PC-9 (cell line): ENCODE results near the gene SDCBP2.

Experiments
- EZH2 ChIP-seq: fragments of 200-600 bp; sonication (generic); IDR thresholded peaks from 2 replicates; pipeline ENCODE4 v1.8.0; 2017; ENCODE audit warnings: antibody characterized with exemption, low read depth
- TF ChIP-seq, protein P1 (sequence below): fragments of 200-600 bp; sonication (generic); conservative IDR thresholded peaks from 2 replicates; pipeline ENCODE4 v1.6.1; 2017; ENCODE audit warnings: mixed run types, antibody characterized with exemption, mild to moderate bottlenecking, moderate library complexity

DNA sequence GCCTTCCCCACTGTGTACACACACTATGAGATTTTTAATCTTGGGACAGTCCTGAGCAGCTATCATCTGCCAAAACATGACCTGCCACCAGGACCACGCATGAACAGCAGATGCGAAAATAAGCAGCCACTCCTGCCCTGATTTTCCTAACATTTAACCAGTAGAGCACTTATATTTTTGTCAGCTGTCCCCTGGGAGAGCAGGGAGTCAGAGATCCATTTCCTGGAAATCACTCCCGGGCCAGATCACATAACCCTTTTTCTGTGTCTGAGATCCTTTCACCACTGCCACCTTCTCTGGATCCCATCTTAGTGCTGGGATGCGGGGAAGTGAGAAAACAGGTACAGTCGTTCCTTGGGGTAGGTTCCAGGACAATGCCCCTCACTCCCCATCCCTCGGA lies 5.7 kb downstream of the SDCBP2 start:
- TF ChIP-seq, protein P1, sequence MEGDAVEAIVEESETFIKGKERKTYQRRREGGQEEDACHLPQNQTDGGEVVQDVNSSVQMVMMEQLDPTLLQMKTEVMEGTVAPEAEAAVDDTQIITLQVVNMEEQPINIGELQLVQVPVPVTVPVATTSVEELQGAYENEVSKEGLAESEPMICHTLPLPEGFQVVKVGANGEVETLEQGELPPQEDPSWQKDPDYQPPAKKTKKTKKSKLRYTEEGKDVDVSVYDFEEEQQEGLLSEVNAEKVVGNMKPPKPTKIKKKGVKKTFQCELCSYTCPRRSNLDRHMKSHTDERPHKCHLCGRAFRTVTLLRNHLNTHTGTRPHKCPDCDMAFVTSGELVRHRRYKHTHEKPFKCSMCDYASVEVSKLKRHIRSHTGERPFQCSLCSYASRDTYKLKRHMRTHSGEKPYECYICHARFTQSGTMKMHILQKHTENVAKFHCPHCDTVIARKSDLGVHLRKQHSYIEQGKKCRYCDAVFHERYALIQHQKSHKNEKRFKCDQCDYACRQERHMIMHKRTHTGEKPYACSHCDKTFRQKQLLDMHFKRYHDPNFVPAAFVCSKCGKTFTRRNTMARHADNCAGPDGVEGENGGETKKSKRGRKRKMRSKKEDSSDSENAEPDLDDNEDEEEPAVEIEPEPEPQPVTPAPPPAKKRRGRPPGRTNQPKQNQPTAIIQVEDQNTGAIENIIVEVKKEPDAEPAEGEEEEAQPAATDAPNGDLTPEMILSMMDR, result no peak
- no peak for TF ChIP-seq EZH2
